Ishikawa (cell line): ENCODE results near the gene MDP1.

ENCODE experiments used
- CREB1 ChIP-seq: IDR thresholded peaks from 2 replicates; pipeline ENCODE4 v1.6.1; 2012; ENCODE audit warnings: low read depth
- EGR1 ChIP-seq: IDR thresholded peaks from 2 replicates; pipeline ENCODE4 v1.6.1; 2012
- NFIC ChIP-seq: IDR thresholded peaks from 2 replicates; pipeline ENCODE4 v1.6.1; 2012
- TEAD4 ChIP-seq: IDR thresholded peaks from 2 replicates; pipeline ENCODE4 v1.6.1; 2012
- USF1 ChIP-seq: IDR thresholded peaks from 2 replicates; pipeline ENCODE4 v1.6.1; 2012
- YY1 ChIP-seq: IDR thresholded peaks from 2 replicates; pipeline ENCODE4 v1.6.1; 2012; ENCODE audit warnings: low read depth

GRCh38 chr14:24235804-24236688, 20.2 kb upstream of the MDP1 start:
- TF ChIP-seq NFIC (no peak), TEAD4 (no peak), EGR1 (no peak), CREB1 (no peak), USF1 (no peak), YY1 (no peak)
